HG02571 (cell line): Measurements from ENCODE around the gene ADCYAP1R1.

Experiments
- ATAC-seq: cut with Tn5 transposase; IDR thresholded peaks from one replicate; pipeline ENCODE4 v1.9.1; 2021; ENCODE audit warnings: mild to moderate bottlenecking, moderate library complexity; ENCODE audit not compliant: unreplicated experiment

Gene ADCYAP1R1

DNA sequence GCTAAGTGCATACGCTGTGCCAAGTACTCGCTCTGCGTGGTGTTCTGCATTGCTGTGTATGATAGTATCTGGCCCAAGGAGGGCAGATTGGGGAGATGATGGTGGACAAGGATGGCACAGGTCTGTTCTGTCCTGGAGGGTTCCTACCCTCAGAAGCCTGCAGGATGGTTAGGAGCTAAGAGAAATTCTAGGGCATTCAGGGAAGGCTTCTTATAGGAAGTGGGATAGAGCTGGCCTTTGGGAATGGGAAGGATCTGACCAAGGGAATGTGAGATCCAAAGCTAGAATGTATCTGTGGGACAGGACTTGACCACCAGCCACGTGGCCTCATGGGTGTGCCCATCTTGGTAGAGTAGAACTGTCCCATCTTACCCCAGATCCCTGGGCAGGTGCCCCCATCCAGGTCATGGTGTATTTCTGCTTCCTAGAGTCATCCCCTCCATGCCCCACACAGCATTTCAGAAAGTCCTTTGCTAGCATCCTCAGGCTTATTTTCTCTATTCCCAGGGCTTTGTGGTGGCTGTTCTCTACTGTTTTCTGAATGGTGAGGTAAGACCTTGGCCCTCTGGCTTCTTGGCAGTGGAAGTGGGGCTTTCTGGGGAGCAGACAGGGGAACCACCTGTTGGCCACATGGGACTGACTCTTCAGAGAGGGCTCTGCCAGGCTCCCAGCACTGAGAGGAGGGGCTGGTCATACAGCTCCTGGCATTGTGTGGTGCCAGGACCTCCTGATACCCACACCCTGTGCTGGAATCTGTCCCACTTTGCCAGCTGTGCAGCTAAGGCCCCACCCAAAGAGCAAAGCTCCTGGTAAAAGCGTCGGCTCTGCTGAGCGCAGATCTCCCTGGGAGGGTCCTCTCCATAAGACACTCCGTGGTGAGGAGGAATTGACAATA, 52.5 kb downstream of the ADCYAP1R1 start:
- no peak for ATAC-seq

GRCh38 chr7:31105256-31105950, 53.3 kb downstream of the ADCYAP1R1 start:
- no peak for ATAC-seq

GRCh38 chr7:31106303-31107105, 54.4 kb downstream of the ADCYAP1R1 start:
- ATAC-seq = no peak

DNA sequence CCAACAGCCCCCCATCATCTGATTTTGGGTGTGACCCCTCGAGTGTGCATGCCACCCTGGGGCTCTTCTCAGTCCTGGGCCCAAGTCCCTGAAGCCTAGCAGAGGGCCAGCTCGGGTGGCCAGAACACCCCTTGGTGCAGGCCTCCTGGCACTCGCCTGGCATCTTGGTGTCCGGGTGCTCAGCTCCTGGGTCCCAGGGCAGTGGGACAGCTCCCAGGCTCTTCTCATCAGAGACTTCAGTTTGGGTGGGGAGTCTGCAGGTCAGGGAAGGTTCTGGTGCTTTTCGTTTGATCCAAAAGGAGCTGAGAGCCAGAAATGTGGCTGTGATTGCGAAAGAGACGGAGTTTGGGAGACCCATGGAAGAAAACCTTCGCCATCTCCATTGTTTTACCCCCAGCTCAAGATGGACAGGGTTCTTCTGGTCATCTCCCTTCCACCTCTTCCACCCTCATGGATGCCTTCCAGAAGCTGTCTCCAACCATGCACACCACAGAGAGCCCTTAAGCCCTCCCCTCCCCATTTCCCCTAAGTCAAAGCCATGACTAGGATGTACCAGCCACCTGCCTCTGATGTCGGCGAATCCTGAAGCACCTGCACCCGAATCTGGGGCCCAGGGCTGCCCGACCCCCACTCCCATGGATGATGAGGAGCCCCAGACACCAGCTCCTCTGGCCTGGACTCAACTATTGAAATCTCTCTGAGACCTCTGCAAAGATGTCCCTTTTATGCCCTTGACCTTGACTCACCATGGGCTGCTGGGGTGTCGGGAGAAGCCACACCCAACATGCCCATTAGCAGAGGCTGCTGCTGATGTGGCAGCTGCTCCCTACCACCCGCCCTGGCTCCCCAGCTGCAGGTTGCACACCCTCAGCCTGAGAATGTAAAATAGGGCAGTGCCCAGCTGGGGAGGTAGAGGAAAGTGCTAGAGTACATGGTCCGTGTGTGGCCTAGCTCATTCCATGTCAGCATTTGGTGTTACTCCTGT, 55.3 kb downstream of the ADCYAP1R1 start:
- ATAC-seq = no peak

DNA sequence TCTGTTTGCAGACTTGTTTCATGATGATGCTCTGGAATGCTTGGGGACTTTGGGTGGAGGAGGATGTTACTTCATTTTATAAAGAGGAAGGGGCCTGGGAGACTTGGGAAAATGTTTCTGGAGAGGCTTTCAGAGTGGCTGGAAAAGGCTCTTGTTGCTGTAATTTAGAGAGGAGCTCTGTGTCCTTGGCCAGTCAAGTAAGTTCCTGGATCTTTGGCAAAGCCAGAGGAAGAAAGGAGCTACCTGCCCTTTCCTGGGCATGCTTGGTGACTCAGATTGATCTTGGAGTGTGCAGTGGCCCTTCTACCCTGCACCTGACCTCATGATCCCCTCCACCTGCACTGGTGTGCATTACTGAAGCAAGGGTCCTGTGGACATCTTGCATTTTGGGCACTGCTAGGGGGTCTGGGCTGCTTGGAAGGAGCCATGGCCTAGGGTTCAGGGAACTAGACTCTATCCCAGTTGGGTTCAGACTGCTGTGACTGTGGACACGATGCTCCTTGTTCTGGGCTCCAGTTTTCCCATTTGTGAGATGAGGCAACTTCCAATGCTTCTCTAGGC, 56.1 kb downstream of the ADCYAP1R1 start:
- ATAC-seq = no peak

DNA sequence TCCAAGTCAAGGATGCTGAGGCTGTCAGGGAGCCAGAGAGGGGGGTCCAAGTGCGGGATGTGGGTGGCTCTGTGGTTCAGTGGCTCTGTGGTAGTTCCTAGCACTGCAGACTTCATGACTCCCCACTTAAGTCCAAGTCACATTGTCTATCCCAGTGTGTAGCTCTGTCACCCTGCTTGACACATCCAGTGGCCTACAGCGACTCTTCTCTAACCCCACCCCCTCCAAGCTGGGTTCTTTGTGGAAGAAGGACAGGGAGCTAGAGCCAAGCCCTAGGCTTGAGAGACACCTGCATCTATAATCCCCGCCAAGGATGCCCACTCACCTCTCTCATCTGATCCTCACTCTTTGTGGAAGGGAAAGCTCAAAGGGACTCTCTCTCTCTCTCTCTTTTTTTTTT, 57.6 kb downstream of the ADCYAP1R1 start:
- no peak for ATAC-seq

- ATAC-seq = no peak
Measured at GRCh38 chr7:31110331-31111108, 58.4 kb downstream of the ADCYAP1R1 start.

DNA sequence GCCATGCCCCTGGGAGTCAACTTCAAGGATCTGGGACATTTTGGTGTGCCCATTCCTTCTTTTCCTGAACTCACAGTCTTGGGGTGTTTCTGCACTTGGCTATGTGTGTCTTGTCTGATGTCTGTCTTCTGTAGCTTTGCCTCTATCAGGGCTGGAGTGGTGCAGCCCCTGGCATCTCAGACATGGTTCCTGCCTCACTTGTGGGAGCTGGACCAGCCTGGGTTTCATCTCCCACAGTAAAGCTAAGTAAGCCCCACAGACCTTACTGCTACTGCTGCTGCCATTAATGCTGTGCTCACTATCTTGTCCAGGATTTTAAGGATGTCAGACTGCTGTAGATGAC, 59.0 kb downstream of the ADCYAP1R1 start:
- ATAC-seq = no peak

- ATAC-seq = no peak
Measured at GRCh38 chr7:31113660-31114059, 61.6 kb downstream of the ADCYAP1R1 start.

DNA sequence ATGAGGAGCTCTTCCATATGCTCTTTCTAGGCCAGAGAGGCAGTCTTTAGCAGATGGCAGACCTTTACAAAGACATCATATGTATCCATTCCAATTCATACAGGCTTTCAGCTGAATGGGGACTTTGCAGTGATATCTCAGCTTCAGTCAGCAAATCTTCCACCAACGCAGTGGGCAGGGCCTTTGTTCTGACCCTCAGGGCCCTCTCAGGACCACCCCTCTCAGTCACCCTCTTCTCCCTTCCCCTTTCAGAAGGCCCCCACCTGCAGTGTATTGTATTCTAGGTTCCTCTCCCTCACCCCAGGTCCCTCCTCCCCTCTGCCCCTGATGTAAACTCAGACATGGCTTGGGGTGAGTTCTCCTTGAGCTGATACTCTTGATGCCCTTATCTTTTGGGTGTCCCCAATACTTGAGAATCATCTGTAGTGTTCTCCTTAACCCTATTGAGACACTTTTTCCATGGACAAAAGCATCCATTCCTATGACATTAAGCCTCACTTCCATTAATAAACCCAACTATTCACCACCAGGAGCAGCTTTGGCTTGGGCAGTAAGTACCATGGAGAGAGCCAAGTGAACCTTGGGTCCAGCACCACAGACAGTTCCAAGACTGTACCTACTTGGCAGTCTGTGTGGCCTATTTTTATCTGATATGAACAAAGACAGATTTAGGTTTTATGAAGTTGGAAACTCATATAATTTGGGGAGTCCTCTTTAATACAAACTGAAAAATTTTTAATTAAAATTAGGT, 62.7 kb downstream of the ADCYAP1R1 start:
- ATAC-seq = no peak

- ATAC-seq = no peak
Measured at GRCh38 chr7:31116615-31117014, 64.5 kb downstream of the ADCYAP1R1 start.

DNA sequence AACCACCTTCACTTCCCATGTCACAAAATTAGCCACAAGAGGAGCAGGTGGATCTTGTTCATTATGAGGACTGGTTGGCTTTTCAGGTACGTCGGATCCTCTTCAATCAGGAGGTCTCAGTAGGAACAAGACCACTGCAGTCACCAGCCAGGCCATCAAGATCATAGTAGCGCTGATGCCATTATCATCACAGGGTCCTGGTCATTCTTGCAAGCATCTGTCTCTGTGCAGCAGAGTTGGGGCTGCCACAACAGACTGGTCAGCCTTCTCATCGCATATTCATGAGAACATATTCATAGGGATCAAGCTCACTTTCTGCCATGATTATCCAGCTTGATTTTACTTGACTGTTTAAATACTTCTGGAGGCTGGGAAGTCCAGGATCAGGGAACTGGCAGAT, 67.1 kb downstream of the ADCYAP1R1 start:
- no peak for ATAC-seq

DNA sequence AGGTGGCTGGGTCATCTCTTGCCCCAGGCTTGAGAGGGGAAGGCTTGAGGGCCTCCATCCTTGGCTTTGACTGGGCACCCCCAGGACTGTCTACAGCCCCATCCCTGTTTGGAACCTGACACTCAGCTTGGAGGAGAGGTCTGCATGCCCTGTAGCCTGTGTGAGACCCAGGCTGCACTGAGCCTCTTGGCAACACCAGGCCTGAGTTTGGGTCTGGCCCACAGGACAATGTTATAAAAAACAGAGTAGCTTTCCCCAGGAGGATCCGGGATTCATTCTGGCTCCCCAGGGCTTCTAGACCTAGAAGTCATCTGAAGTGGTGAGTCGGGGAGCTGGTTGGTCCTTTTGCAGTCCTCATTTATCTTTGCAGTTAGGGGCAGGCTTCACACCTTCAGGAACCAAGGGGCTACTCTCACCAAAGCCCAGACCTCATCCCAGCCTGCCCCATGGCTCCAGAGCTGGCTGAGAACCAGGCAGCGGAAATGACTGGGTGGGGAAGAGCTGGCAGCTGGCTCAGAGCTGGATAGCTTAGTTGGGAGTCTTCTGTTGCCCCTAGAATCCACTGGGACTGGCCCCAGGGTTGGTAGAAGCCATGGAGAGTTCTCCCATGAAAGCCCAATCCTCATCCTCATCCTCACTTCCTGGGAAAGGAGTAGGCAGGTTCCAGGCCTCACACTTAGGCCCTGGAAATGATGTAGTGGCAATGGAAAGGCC, 68.8 kb downstream of the ADCYAP1R1 start:
- ATAC-seq = no peak

- no peak for ATAC-seq
Measured at GRCh38 chr7:31121601-31122000, 69.5 kb downstream of the ADCYAP1R1 start.

DNA sequence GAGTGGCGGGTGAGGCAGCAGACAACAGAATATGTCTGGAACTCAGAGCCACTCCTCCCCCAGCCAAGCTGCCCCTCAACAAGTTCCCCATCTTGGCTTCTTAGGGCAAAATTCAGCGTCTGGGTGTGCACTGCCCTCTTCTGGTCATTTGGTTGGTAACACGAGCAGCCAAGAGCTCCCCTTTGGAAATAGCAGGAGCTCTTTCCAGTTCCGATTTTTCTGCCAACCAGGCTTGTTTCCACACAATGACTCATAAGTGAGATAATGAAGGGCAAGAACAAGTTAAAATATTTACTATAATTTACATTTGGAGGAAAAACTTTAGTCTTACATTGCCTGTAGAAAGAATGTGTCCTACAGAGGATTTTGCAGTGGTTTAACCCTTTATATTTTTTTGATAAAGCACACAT, 70.5 kb downstream of the ADCYAP1R1 start:
- no peak for ATAC-seq

DNA sequence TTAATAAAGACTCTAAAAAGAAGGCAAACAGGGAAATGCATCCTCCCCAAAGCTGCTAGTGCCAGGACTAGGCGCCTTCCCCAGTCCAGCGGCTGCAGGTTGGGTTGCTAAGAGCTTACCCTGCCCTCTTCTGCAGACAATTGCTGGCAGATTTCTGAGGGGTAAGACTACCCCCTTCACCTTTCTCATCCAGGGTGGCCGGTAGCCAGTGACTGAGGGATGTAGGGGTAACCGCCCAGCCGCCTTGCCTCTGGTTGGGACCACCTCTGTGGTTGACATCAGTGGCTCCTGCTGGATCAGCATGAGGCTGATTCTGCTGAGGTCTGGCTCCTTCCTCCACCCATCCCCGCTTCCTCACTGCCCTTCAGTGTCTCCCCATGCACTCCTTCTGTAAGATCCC, 71.2 kb downstream of the ADCYAP1R1 start:
- ATAC-seq = no peak

GRCh38 chr7:31123726-31124125, 71.6 kb downstream of the ADCYAP1R1 start:
- ATAC-seq = no peak

GRCh38 chr7:31125171-31125570, 73.1 kb downstream of the ADCYAP1R1 start:
- no peak for ATAC-seq
